ENCODE measurements around the gene ERI2. TPM values are rescaled to one million over a fixed set of nuclear protein-coding genes. Genes with fewer than 3 reads are reported as not detected.
A peak's percentile ranks its signal among the peaks of the same experiment; 100 is the strongest.
"Not testable (repeated sequence)": the region's sequence is repeated elsewhere in the genome, so short reads cannot be mapped to it uniquely, and the experiment has no call there.

Gene ERI2
- polyA plus RNA-seq, 1 donor = 36.5 TPM

- DNase-seq = no peak
These were observed 15.4 kb upstream of the ERI2 start for GRCh38 chr16:20821682-20822081.

- no peak for DNase-seq
These were observed 12.8 kb upstream of the ERI2 start for GRCh38 chr16:20818929-20819585.

GRCh38 chr16:20814784-20815183, 8.5 kb upstream of the ERI2 start:
- no peak for DNase-seq

GRCh38 chr16:20812510-20812909, 6.2 kb upstream of the ERI2 start:
- DNase-seq = no peak

GRCh38 chr16:20811889-20812439, 5.7 kb upstream of the ERI2 start:
- no peak for DNase-seq

GRCh38 chr16:20807862-20808261, 1.6 kb upstream of the ERI2 start:
- no peak for DNase-seq

- DNase-seq = not testable (repeated sequence)
These were observed 546 bp downstream of the ERI2 start for GRCh38 chr16:20805684-20806167.

GRCh38 chr16:20803561-20804214, 2.6 kb downstream of the ERI2 start:
- DNase-seq = peak; percentile 6

GRCh38 chr16:20803192-20803560, 3.1 kb downstream of the ERI2 start:
- DNase-seq = no peak

GRCh38 chr16:20801278-20801677, 5.0 kb downstream of the ERI2 start:
- DNase-seq = no peak

- peak; percentile 18 for DNase-seq
These were observed 6.7 kb downstream of the ERI2 start for GRCh38 chr16:20799599-20799998.

GRCh38 chr16:20798364-20798763, 7.9 kb downstream of the ERI2 start:
- no peak for DNase-seq

GRCh38 chr16:20791923-20792612, 14.2 kb downstream of the ERI2 start:
- DNase-seq = no peak

GRCh38 chr16:20789130-20789529, 17.1 kb downstream of the ERI2 start:
- DNase-seq = no peak

GRCh38 chr16:20784204-20784603, 22.1 kb downstream of the ERI2 start:
- DNase-seq = no peak

- no peak for DNase-seq
These were observed 23.8 kb downstream of the ERI2 start for GRCh38 chr16:20782470-20782869.

GRCh38 chr16:20781697-20782096, 24.6 kb downstream of the ERI2 start:
- DNase-seq = no peak

- no peak for DNase-seq
These were observed 31.4 kb downstream of the ERI2 start for GRCh38 chr16:20774703-20775362.

- no peak for DNase-seq
These were observed 32.6 kb downstream of the ERI2 start for GRCh38 chr16:20773679-20774078.

- DNase-seq = no peak
These were observed 37.5 kb downstream of the ERI2 start for GRCh38 chr16:20768818-20769217.

GRCh38 chr16:20768121-20768520, 38.2 kb downstream of the ERI2 start:
- DNase-seq = no peak

- DNase-seq = no peak
These were observed 38.7 kb downstream of the ERI2 start for GRCh38 chr16:20767577-20767976.
